Activated CD8-positive, alpha-beta memory T cell treated with anti-CD3 and anti-CD28 coated beads for 24 hours (primary cell): Measurements from ENCODE around the gene SPATA6L.
A peak's percentile ranks its signal among the peaks of the same experiment; 100 is the strongest.

Experiments used
- DNase-seq: peaks from one replicate; pipeline ENCODE4 v3.0.0-alpha.2; 2020

SPATA6L gene

GRCh38 chr9:4666042-4666699 is at the start of gene SPATA6L:
SPATA6L (minus strand) TSS chr9:4666480; CDS start chr9:4666250, 230 bp downstream.
- DNase-seq, result peak; percentile 66

- DNase-seq, result no peak
These were observed 48.2 kb upstream of the SPATA6L start for GRCh38 chr9:4714266-4715016.

DNA sequence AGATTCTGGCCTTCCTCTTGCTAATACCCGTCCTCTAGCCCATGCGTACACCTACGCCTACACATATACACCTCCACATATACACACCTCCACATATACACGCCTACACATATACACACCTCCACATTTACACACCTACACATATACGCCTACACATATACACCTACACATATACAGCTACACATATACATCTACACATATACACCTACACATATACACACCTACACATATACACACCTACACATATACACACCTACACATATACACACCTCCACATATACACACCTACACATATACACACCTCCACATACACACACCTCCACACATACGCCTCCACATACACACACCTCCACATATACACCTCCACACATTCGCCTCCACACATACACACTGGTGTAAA is 47.6 kb upstream of the SPATA6L start:
- DNase-seq, result no peak

DNA sequence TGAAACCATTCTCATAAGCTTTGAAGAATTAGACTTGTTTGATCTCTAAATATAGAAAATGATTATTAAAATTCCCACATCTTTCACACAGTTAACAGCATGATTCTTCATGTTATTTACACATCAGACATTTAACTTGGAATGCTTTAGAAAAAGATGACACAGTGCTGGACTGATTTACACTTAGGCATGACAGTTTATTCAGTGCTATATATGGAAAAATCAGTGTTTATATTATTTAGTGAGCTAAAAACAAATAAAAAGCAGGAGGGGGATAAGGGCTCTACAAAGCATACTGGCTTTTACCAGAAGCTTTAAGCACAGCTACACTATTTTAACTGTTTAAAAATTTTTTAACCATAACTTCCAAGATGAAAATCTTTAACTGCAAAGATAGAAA is 43.1 kb upstream of the SPATA6L start:
- no peak for DNase-seq

- no peak for DNase-seq
These were observed 40.8 kb upstream of the SPATA6L start for GRCh38 chr9:4706971-4707622.

DNA sequence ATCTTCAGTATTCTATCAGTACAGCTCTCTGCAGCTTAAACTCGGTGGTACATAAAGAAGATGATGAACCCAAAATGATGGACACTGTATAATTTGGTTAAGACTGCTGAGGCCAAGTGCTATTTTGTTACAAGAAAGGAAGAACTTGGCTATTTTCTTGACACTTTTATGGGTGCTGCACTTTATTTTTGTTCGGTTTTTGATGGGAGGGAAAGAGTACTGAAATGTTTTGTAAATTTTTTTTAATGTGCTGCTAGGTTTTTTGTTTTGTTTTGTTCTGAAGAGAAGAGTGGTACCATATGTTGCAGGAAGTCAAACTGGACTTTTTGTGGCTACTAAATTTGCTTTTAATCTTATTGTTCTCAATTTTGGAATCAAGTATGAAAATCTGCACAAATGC is 39.7 kb upstream of the SPATA6L start:
- DNase-seq, result no peak

GRCh38 chr9:4704129-4704528 is 37.8 kb upstream of the SPATA6L start:
- no peak for DNase-seq

DNA sequence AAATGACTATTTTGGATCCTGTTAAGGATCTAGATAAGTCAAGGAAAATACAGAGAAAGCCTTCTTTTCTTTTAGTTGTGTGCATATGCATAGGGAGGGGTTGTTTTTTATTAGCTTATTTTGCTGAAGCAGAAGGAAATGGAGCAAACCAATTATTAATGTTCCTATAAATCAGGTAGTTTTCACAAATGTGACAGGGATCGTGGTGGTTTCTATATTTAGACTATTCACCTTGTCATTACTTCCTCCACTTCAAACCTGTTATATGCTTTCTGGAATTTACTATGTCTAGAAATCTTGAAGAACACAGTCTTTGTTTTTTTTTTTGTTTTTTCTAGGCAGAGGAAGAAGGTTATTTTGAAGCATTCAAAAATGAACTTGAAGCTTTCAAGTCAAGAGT is 35.2 kb upstream of the SPATA6L start:
- DNase-seq, result no peak

DNA sequence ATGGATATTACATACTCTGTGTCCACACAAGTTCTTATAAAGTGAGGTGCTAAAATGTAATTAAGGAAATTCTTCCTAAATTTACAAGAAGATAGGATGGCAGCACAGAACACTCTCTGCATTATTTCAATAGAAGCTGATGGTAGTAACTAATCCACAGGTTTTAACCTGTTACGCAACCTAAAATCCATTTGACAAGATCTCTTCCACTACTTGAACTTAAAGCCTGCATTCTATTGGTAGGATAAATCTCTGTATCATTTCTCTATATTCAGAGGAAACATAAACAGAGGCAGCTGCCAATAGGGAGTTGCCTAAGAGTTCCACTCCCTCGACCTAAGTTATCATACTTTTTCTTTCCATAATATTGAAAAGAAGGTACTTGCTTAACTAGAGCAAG is 34.7 kb upstream of the SPATA6L start:
- no peak for DNase-seq

- DNase-seq, result no peak
These were observed 33.8 kb upstream of the SPATA6L start for GRCh38 chr9:4700091-4700490.

GRCh38 chr9:4691795-4692194 is 25.5 kb upstream of the SPATA6L start:
- no peak for DNase-seq

DNA sequence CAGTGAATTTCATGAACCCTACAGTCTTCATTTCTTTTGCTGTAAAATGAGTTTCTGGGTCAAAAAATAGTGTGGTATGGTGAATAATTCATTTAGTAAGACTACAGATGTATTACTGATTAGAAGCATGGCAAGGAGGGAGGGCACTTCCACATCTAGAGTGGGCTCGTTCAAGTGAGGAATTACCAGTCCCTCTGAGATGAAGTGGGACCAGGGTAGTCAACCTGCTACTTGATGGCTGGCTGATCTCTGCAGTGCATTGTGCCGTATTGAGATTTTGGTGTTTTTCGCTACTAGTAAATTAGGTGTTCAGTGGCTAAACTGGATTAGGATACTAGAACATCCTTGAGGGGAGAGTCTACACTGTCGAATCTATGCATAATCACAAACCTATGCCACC is 23.9 kb upstream of the SPATA6L start:
- no peak for DNase-seq

DNA sequence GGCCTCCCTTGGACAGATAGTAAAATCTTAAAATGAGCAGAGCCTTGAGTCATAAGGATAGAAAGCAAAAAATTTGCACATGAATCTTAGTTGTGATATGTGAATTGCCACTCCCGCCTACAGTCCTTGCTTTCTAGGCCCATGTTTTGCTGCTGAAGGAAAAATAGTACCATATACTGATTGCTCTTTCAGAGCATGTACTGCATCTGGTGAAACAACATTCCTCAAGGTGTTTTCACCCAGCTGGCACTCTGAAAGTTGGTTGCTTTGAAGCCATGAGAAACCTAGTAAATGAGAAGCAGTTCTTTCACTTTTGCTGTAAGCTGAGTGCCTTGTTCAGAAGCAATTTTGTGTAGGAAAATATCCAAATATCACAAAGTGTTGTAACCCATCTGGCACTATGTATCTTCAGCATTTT is 23.4 kb upstream of the SPATA6L start:
- no peak for DNase-seq

GRCh38 chr9:4689021-4689420 is 22.7 kb upstream of the SPATA6L start:
- DNase-seq, result no peak

DNA sequence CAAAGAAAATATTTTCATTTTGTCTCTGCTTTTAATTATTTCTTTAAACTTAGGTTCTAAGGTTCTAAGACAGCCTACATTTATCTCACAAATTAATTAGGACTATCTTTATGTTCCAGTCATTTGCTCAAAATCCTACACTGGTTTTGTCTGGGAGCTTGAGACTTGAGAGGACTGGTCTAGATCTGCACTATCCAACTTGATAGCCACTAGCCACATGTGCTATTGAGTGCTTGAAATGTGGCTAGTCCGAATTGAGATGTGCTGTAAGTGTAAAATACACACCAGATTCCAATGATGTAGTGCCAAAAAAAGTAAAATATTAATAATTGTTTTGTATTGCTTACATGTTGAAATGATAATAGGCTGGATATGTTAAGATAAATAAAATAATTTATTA is 20.3 kb upstream of the SPATA6L start:
- no peak for DNase-seq

GRCh38 chr9:4686112-4686511 is 19.8 kb upstream of the SPATA6L start:
- no peak for DNase-seq

DNA sequence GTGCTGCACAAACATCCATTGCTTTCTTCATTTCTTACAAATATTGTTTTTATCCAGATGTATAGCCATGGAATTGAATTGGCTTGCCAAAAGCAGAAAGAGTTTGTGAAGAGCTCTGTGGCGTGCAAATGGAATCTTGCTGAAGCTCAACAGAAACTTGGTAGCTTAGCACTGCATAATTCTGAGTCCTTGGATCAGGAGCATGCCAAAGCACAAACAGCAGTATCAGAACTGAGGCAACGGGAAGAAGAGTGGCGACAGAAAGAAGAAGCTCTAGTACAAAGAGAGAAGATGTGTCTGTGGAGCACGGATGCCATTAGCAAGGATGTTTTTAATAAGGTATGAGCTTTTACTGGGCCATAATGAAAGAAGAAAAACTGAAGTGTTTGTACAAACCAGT is 18.5 kb upstream of the SPATA6L start:
- DNase-seq, result no peak

GRCh38 chr9:4680750-4681149 is 14.5 kb upstream of the SPATA6L start:
- DNase-seq, result no peak

DNA sequence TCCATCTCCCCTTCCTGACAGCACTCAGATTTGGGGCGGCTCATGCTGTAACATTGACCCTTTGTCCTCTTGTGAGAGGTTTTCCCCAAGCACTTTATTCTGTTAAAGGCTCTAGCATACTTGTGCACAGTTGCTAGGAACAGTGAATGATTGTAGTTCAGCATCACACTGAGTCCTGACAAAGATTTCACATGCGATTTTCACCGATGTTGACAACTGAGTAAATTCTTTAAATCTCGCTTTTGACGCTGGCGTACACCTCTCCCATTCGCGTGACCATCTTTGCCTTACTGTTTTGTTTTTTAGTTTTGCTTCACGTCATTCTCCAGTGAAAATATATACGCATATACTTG is 13.9 kb upstream of the SPATA6L start:
- DNase-seq, result no peak

DNA sequence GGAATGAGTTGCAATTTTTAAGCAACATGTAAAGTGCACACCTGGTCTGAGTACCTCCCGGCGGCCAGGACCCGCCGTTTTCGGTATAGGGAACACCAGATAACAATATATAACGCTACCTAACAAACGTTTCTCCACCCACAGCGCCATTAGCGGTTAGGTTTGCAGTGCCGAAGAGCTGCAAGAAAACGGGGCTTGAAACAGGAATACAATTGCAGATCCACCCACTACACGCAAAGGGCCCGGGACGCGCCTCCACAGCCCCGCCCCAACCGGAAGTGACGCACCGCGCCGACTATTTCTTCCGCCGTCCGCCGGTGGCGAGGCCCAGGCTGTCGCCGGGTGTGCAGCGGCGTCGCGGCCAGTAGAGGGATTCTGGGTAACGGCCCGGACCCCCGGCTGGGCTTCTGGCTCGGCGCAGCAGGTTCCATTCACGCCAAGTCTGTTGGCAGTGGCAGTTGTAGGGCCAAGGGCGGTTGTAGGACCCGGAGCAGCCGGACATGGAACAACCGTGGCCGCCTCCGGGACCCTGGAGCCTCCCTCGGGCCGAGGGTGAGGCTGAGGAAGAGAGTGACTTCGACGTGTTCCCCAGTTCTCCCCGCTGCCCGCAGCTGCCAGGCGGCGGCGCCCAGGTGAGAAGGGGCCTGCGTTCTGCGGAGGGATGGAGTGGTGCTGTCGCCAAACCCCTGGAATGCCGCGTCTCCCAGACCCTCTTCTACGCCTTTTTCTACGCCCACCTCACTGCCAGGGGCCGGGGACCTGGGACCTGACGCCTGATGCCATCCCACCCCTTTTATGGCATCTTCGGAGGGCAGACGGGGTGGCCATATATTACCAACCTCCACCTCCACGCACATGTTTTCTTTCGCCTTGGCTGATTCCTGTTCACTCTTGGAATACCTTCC is 13.2 kb upstream of the SPATA6L start, which contains the start of gene CDC37L1:
CDC37L1 (plus strand) TSS at position 302 of the 905 bp plus-strand sequence; CDS start at position 501, 199 bp downstream.
- peak; percentile 100 for DNase-seq

DNA sequence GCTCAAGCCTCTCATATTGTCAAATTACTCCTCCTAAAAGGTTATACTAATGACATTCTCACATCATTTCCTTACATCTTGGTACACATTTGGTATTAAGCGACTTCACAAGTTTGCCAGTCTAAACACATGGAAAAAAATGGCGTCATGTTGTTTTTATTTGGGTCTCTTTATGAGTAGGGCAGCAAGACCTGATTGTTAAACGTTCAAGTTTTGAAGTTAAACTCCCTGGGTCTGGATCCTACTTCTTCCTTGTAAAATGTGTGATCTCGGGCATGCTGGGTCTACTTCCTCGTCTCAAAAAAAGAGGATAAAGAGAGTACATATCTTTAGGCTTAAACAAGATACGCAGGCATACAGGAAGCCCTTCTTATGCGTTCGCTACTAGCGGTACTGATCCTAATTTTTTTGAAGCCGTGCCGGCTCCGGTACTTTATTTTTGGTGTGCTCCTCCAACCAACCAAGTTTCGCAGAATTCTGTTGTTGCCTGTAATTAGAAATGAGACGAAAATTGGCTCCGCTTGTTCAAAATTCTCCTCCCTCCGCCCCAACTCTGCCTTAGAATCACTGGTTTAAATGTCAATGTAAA is 12.5 kb upstream of the SPATA6L start:
- DNase-seq, result no peak

DNA sequence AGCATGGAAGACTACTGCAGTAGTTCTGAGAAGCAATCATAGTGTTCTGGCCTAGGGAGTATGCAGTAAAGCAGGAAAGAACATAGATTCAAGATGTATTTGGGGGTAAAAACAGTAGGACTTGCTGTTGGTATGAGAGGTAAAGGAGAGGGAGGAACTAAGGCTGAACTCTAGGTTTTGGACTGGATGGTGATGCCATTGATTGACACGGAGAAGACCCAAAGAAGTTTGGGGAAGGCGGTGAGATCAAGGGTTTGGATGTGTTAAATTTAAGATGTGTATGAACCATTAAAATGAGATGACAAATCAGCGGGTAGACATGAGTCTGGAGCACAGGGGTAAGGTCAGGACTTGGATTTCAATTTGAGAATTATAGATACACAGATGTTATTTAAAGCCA is 11.1 kb upstream of the SPATA6L start:
- DNase-seq, result no peak

DNA sequence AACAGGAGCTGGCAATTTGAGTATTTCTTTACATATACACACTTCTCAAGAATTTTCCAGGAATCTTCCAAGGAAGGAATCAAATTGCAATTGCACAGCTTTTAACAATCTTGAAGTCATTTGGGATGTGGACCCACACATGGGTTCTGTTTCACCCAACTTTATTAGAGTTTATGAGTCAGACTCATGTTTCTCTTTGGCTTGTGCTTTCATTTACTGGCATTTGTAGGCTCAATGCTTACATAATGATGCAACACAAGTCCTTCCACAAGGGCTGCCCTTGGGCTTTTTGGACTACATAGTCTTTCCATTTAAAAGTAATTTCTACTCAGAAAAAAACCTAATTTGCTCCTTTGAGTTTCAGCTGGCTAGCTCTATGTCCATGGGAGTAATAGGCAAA is 8.5 kb upstream of the SPATA6L start:
- no peak for DNase-seq
